HepG2 (cell line): Measurements from ENCODE around the gene FSIP1. TPM values are rescaled to one million over a fixed set of nuclear protein-coding genes. Genes with fewer than 3 reads are reported as not detected.
A peak's percentile ranks its signal among the peaks of the same experiment; 100 is the strongest.

ENCODE experiments used
- AGO2 ChIP-seq: fragments of 200-400 bp; formaldehyde crosslinking; optimal IDR thresholded peaks from 2 replicates; pipeline ENCODE3; 2017; ENCODE audit warnings: mild to moderate bottlenecking, low read depth, low read length, moderate library complexity
- ATF7-NPFF ChIP-seq: sonication (generic); formaldehyde crosslinking; IDR thresholded peaks from 2 replicates; pipeline ENCODE4 v1.8.1; 2023; ENCODE audit warnings: mild to moderate bottlenecking, low read depth, missing genetic modification reagents, moderate library complexity
- CEBPG ChIP-seq: IDR thresholded peaks from 2 replicates; pipeline ENCODE4 v1.6.1; 2016
- CREB1 ChIP-seq, 2 experiments: fragments of 450-650 bp in 1 of 2; IDR thresholded peaks; 2 replicates each; pipeline ENCODE4 v1.6.1; 2016 to 2017; ENCODE audit warnings: control low read depth in 1 of 2, mild to moderate bottlenecking in 1 of 2, missing compliant biosample characterization in 1 of 2, missing genetic modification characterization in 1 of 2
- DNMT3B ChIP-seq: conservative IDR thresholded peaks from 2 replicates; pipeline ENCODE4 v1.6.1; 2016; ENCODE audit warnings: missing biosample characterization, control low read depth
- HNRNPUL1 ChIP-seq: fragments of 200-400 bp; formaldehyde crosslinking; IDR thresholded peaks from 2 replicates; pipeline ENCODE4 v1.6.1; 2017; ENCODE audit warnings: low read depth, mild to moderate bottlenecking, low read length, moderate library complexity
- JUND ChIP-seq: sonication (generic); formaldehyde crosslinking; IDR thresholded peaks from 2 replicates; pipeline ENCODE4 v1.8.0; 2022; ENCODE audit warnings: mild to moderate bottlenecking, missing genetic modification reagents
- KDM4B ChIP-seq: sonication (generic); formaldehyde crosslinking; IDR thresholded peaks from 2 replicates; pipeline ENCODE4 v1.4.0; 2020; ENCODE audit warnings: missing genetic modification reagents
- MXD4 ChIP-seq: IDR thresholded peaks from 2 replicates; pipeline ENCODE4 v1.6.1; 2016; ENCODE audit warnings: mild to moderate bottlenecking, missing biosample characterization, missing genetic modification reagents
- MYNN ChIP-seq: sonication (generic); formaldehyde crosslinking; IDR thresholded peaks from 2 replicates; pipeline ENCODE4 v1.4.0; 2020; ENCODE audit warnings: mild to moderate bottlenecking, low read depth, missing genetic modification reagents
- NFATC3 ChIP-seq: sonication (generic); formaldehyde crosslinking; IDR thresholded peaks from 2 replicates; pipeline ENCODE4 v1.5.1; 2020; ENCODE audit warnings: mild to moderate bottlenecking, missing genetic modification reagents
- RBM22 ChIP-seq: fragments of 200-400 bp; formaldehyde crosslinking; optimal IDR thresholded peaks from 2 replicates; pipeline ENCODE3; 2017; ENCODE audit warnings: mild to moderate bottlenecking, low read length, moderate library complexity
- RFX5 ChIP-seq: IDR thresholded peaks from 2 replicates; pipeline ENCODE4 v1.6.1; 2011; ENCODE audit warnings: low read depth, low read length, improper control_type of control experiment
- SCMH1 ChIP-seq: sonication (generic); formaldehyde crosslinking; IDR thresholded peaks from 2 replicates; pipeline ENCODE4 v1.9.0; 2021; ENCODE audit warnings: missing genetic modification reagents, mild to moderate bottlenecking, borderline replicate concordance
- SIX1 ChIP-seq: sonication (generic); formaldehyde crosslinking; IDR thresholded peaks from 2 replicates; pipeline ENCODE4 v1.4.0; 2020; ENCODE audit warnings: missing genetic modification reagents, borderline replicate concordance
- SOX13 ChIP-seq, 3 experiments: fragments of 450-650 bp in 1 of 3; sonication (generic) in 1 of 3; formaldehyde crosslinking in 1 of 3; IDR thresholded peaks in 2 of 3; conservative IDR thresholded peaks in 1 of 3; 2 replicates each; pipeline versions ENCODE4 v1.5.0 to v1.6.1; 2016 to 2020; ENCODE audit warnings: antibody characterized with exemption in 1 of 3, mild to moderate bottlenecking in 1 of 3, missing compliant biosample characterization in 1 of 3, missing genetic modification reagents in 1 of 3, moderate library complexity in 1 of 3
- SYNCRIP ChIP-seq: fragments of 200-400 bp; formaldehyde crosslinking; IDR thresholded peaks from 2 replicates; pipeline ENCODE4 v1.6.1; 2018; ENCODE audit warnings: mild to moderate bottlenecking, low read depth, low read length; ENCODE audit not compliant: insufficient read depth
- U2AF2 ChIP-seq: fragments of 200-400 bp; formaldehyde crosslinking; IDR thresholded peaks from 2 replicates; pipeline ENCODE4 v1.6.1; 2017; ENCODE audit warnings: low read depth, mild to moderate bottlenecking, low read length
- ZFP41 ChIP-seq: sonication (generic); formaldehyde crosslinking; IDR thresholded peaks from 2 replicates; pipeline ENCODE4 v1.4.0; 2020; ENCODE audit warnings: mild to moderate bottlenecking, missing genetic modification reagents, borderline replicate concordance
- ZFP90 ChIP-seq: sonication (generic); formaldehyde crosslinking; IDR thresholded peaks from 2 replicates; pipeline ENCODE4 v1.8.0; 2022; ENCODE audit warnings: missing genetic modification reagents, mild to moderate bottlenecking, inconsistent platforms, borderline replicate concordance
- ZNF143 ChIP-seq: sonication (generic); formaldehyde crosslinking; IDR thresholded peaks from 2 replicates; pipeline ENCODE4 v1.4.0; 2020; ENCODE audit warnings: missing genetic modification reagents
- ZNF460 ChIP-seq: sonication (generic); formaldehyde crosslinking; IDR thresholded peaks from 2 replicates; pipeline ENCODE4 v1.5.1; 2020; ENCODE audit warnings: missing genetic modification reagents, mild to moderate bottlenecking, borderline replicate concordance
- ZNF563 ChIP-seq: sonication (generic); formaldehyde crosslinking; IDR thresholded peaks from 2 replicates; pipeline ENCODE4 v1.8.0; 2022; ENCODE audit warnings: mild to moderate bottlenecking, moderate library complexity, missing genetic modification reagents
- ZNF773 ChIP-seq: sonication (generic); formaldehyde crosslinking; IDR thresholded peaks from 2 replicates; pipeline ENCODE4 v1.4.0; 2020; ENCODE audit warnings: missing genetic modification reagents, borderline replicate concordance
- ZNF780A ChIP-seq: sonication (generic); formaldehyde crosslinking; IDR thresholded peaks from 2 replicates; pipeline ENCODE4 v1.8.0; 2022; ENCODE audit warnings: mild to moderate bottlenecking, missing genetic modification reagents, moderate library complexity
- ZNF816 ChIP-seq: sonication (generic); formaldehyde crosslinking; IDR thresholded peaks from 2 replicates; pipeline ENCODE4 v1.8.0; 2022; ENCODE audit warnings: missing genetic modification reagents, mild to moderate bottlenecking, borderline replicate concordance
- ZNF841 ChIP-seq: sonication (generic); formaldehyde crosslinking; IDR thresholded peaks from 2 replicates; pipeline ENCODE4 v1.8.1; 2023; ENCODE audit warnings: missing genetic modification reagents, borderline replicate concordance
- polyA plus RNA-seq, 8 experiments: library from polyadenylated mRNA; depleted of rRNA in 3 of 8; stranded (reverse) in 7 of 8; unstranded in 1 of 8; fragments of >200 nt; fragmentation: Illumina TruSeq in 4 of 8; extraction: Trizol in 4 of 8; gene quantifications; 2 replicates each; pipeline versions ENCODE4 v1.2.1 to v1.2.3, GENCODE V29; 2011 to 2016; ENCODE audit warnings: low read depth in 4 of 8, missing spikeins in 1 of 8, mixed read lengths in 1 of 8; ENCODE audit not compliant: insufficient read depth in 1 of 8
- total RNA-seq, 5 experiments: library from RNA; depleted of rRNA; stranded (reverse); fragments of >200 nt; fragmentation: Illumina TruSeq; extraction: Trizol; gene quantifications; 2 replicates each; pipeline ENCODE4 v1.2.3, GENCODE V29; 2016; ENCODE audit warnings: low read depth in 1 of 5
- TF ChIP-seq, protein P1 (sequence below): conservative IDR thresholded peaks from 2 replicates; pipeline ENCODE4 v1.6.1; 2018; ENCODE audit warnings: missing genetic modification reagents

The FSIP1 gene
- total and polyA plus RNA-seq, 2 of the 13 experiments (the other 11 are each of a cell fraction or from before 2014, with no cell fraction given): 0.18 TPM; not detected in 1

DNA sequence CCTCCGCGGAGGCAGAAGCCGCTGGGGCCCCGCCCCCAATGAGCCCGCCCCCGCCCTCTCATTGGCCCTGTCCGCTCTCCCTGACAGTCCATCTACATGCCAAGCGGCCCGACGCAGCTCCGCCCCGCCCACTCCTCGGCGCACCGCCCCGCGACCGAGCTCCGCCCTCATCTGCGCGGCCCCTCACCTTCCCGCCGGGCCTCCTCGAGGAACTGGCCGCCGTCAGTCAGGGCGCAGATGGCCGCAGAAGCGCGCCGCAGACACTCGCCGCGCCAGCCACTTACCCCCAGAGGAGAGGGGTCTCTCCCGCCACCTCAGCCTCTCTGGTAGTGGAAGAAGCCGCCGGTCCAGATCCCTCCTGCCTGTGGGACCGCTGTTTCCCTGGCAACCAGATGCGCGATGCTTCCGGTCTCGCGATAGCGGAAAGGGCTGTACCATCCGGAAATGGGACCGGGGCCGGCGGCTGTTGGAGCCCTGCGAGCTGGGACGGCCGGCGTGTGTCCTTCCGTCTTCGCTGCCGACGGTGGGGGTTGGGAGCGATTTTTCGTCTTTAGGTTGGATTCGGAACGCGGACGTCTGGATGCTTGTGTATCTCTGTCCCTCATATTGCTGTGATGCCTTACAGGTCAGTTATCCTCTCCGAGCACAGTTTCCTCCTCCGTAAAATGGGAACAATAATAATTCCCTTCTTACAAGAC lies at the start of gene FSIP1 (continued):
- TF ChIP-seq HNRNPUL1 (no peak), RBM22 (peak; percentile 77), NFATC3 (CRISPR knock-in tag) (no peak), MXD4 (CRISPR knock-in tag) (no peak), U2AF2 (no peak), MYNN (CRISPR knock-in tag) (no peak), ZNF563 (CRISPR knock-in tag) (no peak), SIX1 (no peak), KDM4B (CRISPR knock-in tag) (0 out of 2 replicates have a peak, but pooled peaks have one; percentile 51), CEBPG (CRISPR knock-in tag) (no peak), ZFP90 (CRISPR knock-in tag) (no peak), ZFP41 (no peak), ZNF460 (no peak), ATF7-NPFF (CRISPR knock-in tag) (no peak), AGO2 (no peak), CREB1 (IDR thresholded peaks at IDR 0.05) (no peak), CREB1 (CRISPR knock-in tag; IDR thresholded peaks at IDR 0.05) (no peak), ZNF143 (CRISPR knock-in tag) (no peak), SCMH1 (no peak), ZNF841 (CRISPR knock-in tag) (no peak), SYNCRIP (no peak), DNMT3B (CRISPR knock-in tag) (no peak), SOX13 (IDR thresholded peaks at IDR 0.05) (no peak), SOX13 (CRISPR knock-in tag; conservative IDR thresholded peaks at IDR 0.05 in 1 of 2, IDR thresholded peaks at IDR 0.05 in 1 of 2) (0 out of 4 replicates have a peak, but pooled peaks of 1 of the 2 experiments have one; percentile 9), JUND (CRISPR knock-in tag) (0 out of 2 replicates have a peak, but pooled peaks have one; percentile 14), ZNF773 (CRISPR knock-in tag) (no peak), ZNF816 (CRISPR knock-in tag) (no peak; the same call in 1 of the 2 replicates), RFX5 (peak; percentile 81), ZNF780A (CRISPR knock-in tag) (no peak)
- TF ChIP-seq, protein P1, sequence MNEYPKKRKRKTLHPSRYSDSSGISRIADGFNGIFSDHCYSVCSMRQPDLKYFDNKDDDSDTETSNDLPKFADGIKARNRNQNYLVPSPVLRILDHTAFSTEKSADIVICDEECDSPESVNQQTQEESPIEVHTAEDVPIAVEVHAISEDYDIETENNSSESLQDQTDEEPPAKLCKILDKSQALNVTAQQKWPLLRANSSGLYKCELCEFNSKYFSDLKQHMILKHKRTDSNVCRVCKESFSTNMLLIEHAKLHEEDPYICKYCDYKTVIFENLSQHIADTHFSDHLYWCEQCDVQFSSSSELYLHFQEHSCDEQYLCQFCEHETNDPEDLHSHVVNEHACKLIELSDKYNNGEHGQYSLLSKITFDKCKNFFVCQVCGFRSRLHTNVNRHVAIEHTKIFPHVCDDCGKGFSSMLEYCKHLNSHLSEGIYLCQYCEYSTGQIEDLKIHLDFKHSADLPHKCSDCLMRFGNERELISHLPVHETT (CRISPR knock-in tag): peak; percentile 56
